WTC11 (cell line): ENCODE data around the gene GRIA4. TPM values are rescaled to one million over a fixed set of nuclear protein-coding genes. Genes with fewer than 3 reads are reported as not detected.

Source experiments
- ATAC-seq: fragments of 200-7000 bp; cut with Tn5 transposase; 2 replicates; pipeline ENCODE4 v1.10.0; 2021; ENCODE audit warnings: mild to moderate bottlenecking, moderate library complexity
- CTCF ChIA-PET: fragments of 300-600 bp; sonication (Branson Sonifier 250); formaldehyde crosslinking; loops from one replicate; lab custom pipeline; 2021; ENCODE audit warnings: antibody characterized with exemption; lab: Charles Lee
- POLR2A ChIA-PET: fragments of 350-600 bp; sonication (Branson Sonifier 250); formaldehyde crosslinking; loops from one replicate; lab custom pipeline; 2021; ENCODE audit warnings: antibody characterized with exemption; lab: Charles Lee
- DNase-seq: peaks from one replicate; pipeline ENCODE4 v3.0.0; 2021; ENCODE audit warnings: low spot score
- H3K27ac Mint-ChIP-seq: 2 replicates; pipeline ENCODE4 v1.8.0; 2021; ENCODE audit warnings: mixed read lengths
- H3K27me3 Mint-ChIP-seq: 2 replicates; pipeline ENCODE4 v1.8.0; 2021; ENCODE audit warnings: low read depth, mild to moderate bottlenecking, moderate library complexity, mixed read lengths
- H3K36me3 Mint-ChIP-seq: 2 replicates; pipeline ENCODE4 v1.8.0; 2021; ENCODE audit warnings: mixed read lengths
- H3K4me1 Mint-ChIP-seq: 2 replicates; pipeline ENCODE4 v1.8.0; 2022; ENCODE audit warnings: mixed read lengths
- H3K4me3 Mint-ChIP-seq: 2 replicates; pipeline ENCODE4 v1.8.0; 2021; ENCODE audit warnings: mild to moderate bottlenecking, moderate library complexity, mixed read lengths
- H3K9me3 Mint-ChIP-seq: 2 replicates; pipeline ENCODE4 v1.8.0; 2021; ENCODE audit warnings: mixed read lengths
- AFF4 ChIP-seq: sonication (generic); formaldehyde crosslinking; IDR thresholded peaks from 2 replicates; pipeline ENCODE4 v1.8.1; 2023; ENCODE audit warnings: mild to moderate bottlenecking, missing genetic modification reagents, borderline replicate concordance
- AR ChIP-seq: fragments of 250-450 bp; sonication (Bioruptor Pico); IDR thresholded peaks from 2 replicates; pipeline ENCODE4 v1.9.0; 2021; ENCODE audit warnings: mild to moderate bottlenecking
- ATF3 ChIP-seq: sonication (generic); formaldehyde crosslinking; conservative IDR thresholded peaks from 2 replicates; pipeline ENCODE4 v1.8.1; 2022; ENCODE audit warnings: mild to moderate bottlenecking, missing genetic modification reagents
- CREB1 ChIP-seq: sonication (generic); formaldehyde crosslinking; IDR thresholded peaks from 2 replicates; pipeline ENCODE4 v1.8.0; 2023; ENCODE audit warnings: mild to moderate bottlenecking, missing genetic modification reagents
- E2F1 ChIP-seq: sonication (generic); formaldehyde crosslinking; IDR thresholded peaks from 2 replicates; pipeline ENCODE4 v1.8.0; 2022; ENCODE audit warnings: mild to moderate bottlenecking, missing genetic modification reagents
- E2F4 ChIP-seq: sonication (generic); formaldehyde crosslinking; IDR thresholded peaks from 2 replicates; pipeline ENCODE4 v1.8.1; 2022; ENCODE audit warnings: low read depth, mild to moderate bottlenecking, moderate library complexity, missing genetic modification reagents, borderline replicate concordance
- E2F5 ChIP-seq: sonication (generic); formaldehyde crosslinking; IDR thresholded peaks from 2 replicates; pipeline ENCODE4 v1.8.1; 2022; ENCODE audit warnings: mild to moderate bottlenecking, moderate library complexity, missing genetic modification reagents
- ELF4 ChIP-seq: sonication (generic); formaldehyde crosslinking; IDR thresholded peaks from 2 replicates; pipeline ENCODE4 v1.8.1; 2022; ENCODE audit warnings: low read depth, mild to moderate bottlenecking, moderate library complexity, missing genetic modification reagents
- JUN ChIP-seq: sonication (generic); formaldehyde crosslinking; IDR thresholded peaks from 2 replicates; pipeline ENCODE4 v1.8.0; 2023; ENCODE audit warnings: mild to moderate bottlenecking, missing genetic modification reagents
- NFYB ChIP-seq: sonication (generic); formaldehyde crosslinking; conservative IDR thresholded peaks from 2 replicates; pipeline ENCODE4 v1.8.0; 2022; ENCODE audit warnings: low read depth, missing genetic modification reagents
- OVOL2 ChIP-seq: fragments of 250-450 bp; sonication (Bioruptor Pico); IDR thresholded peaks from 2 replicates; pipeline ENCODE4 v1.9.0; 2021; ENCODE audit warnings: mild to moderate bottlenecking, borderline replicate concordance
- STAT6 ChIP-seq: sonication (generic); formaldehyde crosslinking; conservative IDR thresholded peaks from 2 replicates; pipeline ENCODE4 v1.8.1; 2023; ENCODE audit warnings: mild to moderate bottlenecking, low read depth, missing genetic modification reagents, moderate library complexity
- TCF7 ChIP-seq: sonication (generic); formaldehyde crosslinking; IDR thresholded peaks from 2 replicates; pipeline ENCODE4 v1.8.0; 2022; ENCODE audit warnings: mild to moderate bottlenecking, low read depth, missing genetic modification reagents, moderate library complexity
- ZNF121 ChIP-seq: sonication (generic); formaldehyde crosslinking; IDR thresholded peaks from 2 replicates; pipeline ENCODE4 v1.8.0; 2023; ENCODE audit warnings: missing genetic modification reagents
- ZNF219 ChIP-seq: sonication (generic); formaldehyde crosslinking; IDR thresholded peaks from 2 replicates; pipeline ENCODE4 v1.8.0; 2023; ENCODE audit warnings: missing genetic modification reagents, mild to moderate bottlenecking, borderline replicate concordance
- ZSCAN18 ChIP-seq: fragments of 250-450 bp; sonication (Bioruptor Pico); IDR thresholded peaks from 2 replicates; pipeline ENCODE4 v2.1.2; 2022; ENCODE audit warnings: mild to moderate bottlenecking, moderate library complexity
- total RNA-seq: library from RNA; stranded (reverse); gene quantifications from 3 replicates; pipeline ENCODE4 v1.2.3, GENCODE V29; 2021

GRIA4 gene
- total RNA-seq, 1 experiment from 2014 or later, result 11.4 TPM

- TF ChIP-seq OVOL2 (CRISPR knock-in tag) (no peak), TCF7 (no peak), ATF3 (no peak), E2F5 (CRISPR knock-in tag) (no peak), E2F1 (CRISPR knock-in tag) (no peak)
- TF ChIP-seq, all 79 proteins: peak for 0
- ATAC-seq, result no peak
Measured at GRCh38 chr11:105648762-105649161, 38.9 kb downstream of the GRIA4 start.

GRCh38 chr11:105665281-105665680, 55.4 kb downstream of the GRIA4 start:
- DNase-seq (no peak), ATAC-seq (no peak)
- Mint-ChIP-seq H3K36me3 (no peaks in the 10 kb centered on the region), H3K9me3 (no peaks in the 10 kb centered on the region), H3K4me3 (no peak overlapping the region), H3K4me1 (no peaks in the 10 kb centered on the region), H3K27me3 (no peaks in the 10 kb centered on the region), H3K27ac (no peak overlapping the region)
- ChIA-PET POLR2A (no interaction called here), CTCF (no interaction called here)
- no peak for TF ChIP-seq ZSCAN18
- no peak for TF ChIP-seq E2F4 (CRISPR knock-in tag)
- no peak for TF ChIP-seq ZNF219 (CRISPR knock-in tag)
- no peak for TF ChIP-seq AR
- no peak for TF ChIP-seq JUN (CRISPR knock-in tag)

More at GRCh38 chr11:105648762-105649161, 38.9 kb downstream of the GRIA4 start:
- Mint-ChIP-seq H3K36me3 (peaks cover 12% of the 10 kb centered on the region), H3K27ac (no peak overlapping the region), H3K9me3 (peaks cover 20% of the 10 kb centered on the region), H3K4me1 (peaks cover 6% of the 10 kb centered on the region), H3K27me3 (no peaks in the 10 kb centered on the region), H3K4me3 (no peak overlapping the region)
- ChIA-PET POLR2A (no interaction called here), CTCF (no interaction called here)
- no peak for DNase-seq

- no peak for DNase-seq
- Mint-ChIP-seq H3K9me3 (no peaks in the 10 kb centered on the region), H3K27me3 (no peaks in the 10 kb centered on the region), H3K4me1 (no peaks in the 10 kb centered on the region), H3K4me3 (no peak overlapping the region), H3K27ac (no peak overlapping the region), H3K36me3 (no peaks in the 10 kb centered on the region)
- no peak for ATAC-seq
- ChIA-PET CTCF (no interaction called here), POLR2A (no interaction called here)
- TF ChIP-seq E2F1 (CRISPR knock-in tag) (no peak), CREB1 (CRISPR knock-in tag) (no peak), STAT6 (CRISPR knock-in tag) (no peak), AFF4 (CRISPR knock-in tag) (no peak), ELF4 (no peak), ZNF121 (CRISPR knock-in tag) (no peak), NFYB (no peak)
Measured at GRCh38 chr11:105667441-105667840, 57.6 kb downstream of the GRIA4 start.
